ENCODE data around the gene NSRP1. TPM values are rescaled to one million over a fixed set of nuclear protein-coding genes. Genes with fewer than 3 reads are reported as not detected.

Gene NSRP1
- total and polyA plus RNA-seq, 2 of the 13 experiments (the other 11 are each of a cell fraction or from before 2014, with no cell fraction given), result 7.0 to 14.3 TPM

GRCh38 chr17:30104575-30105339, 11.9 kb upstream of the NSRP1 start (continued):
- no peak for TF ChIP-seq ATF2 (CRISPR knock-in tag; IDR thresholded peaks at IDR 0.05)
- no peak for TF ChIP-seq SP5 (CRISPR knock-in tag; IDR thresholded peaks at IDR 0.05; ENCODE audit: borderline replicate concordance, low read depth)
- TF ChIP-seq ZNF280D (CRISPR knock-in tag; IDR thresholded peaks at IDR 0.05), result no peak
- no peak for TF ChIP-seq XBP1 (CRISPR knock-in tag; IDR thresholded peaks at IDR 0.05)
- no peak for TF ChIP-seq ZNF225 (CRISPR knock-in tag; IDR thresholded peaks at IDR 0.05)
- 0 out of 2 replicates have a peak, but pooled peaks have one; percentile 85 for TF ChIP-seq ZNF766 (CRISPR knock-in tag; IDR thresholded peaks at IDR 0.05; ENCODE audit: borderline replicate concordance)
- no peak for TF ChIP-seq ZNF543 (CRISPR knock-in tag; IDR thresholded peaks at IDR 0.05)
- no peak for TF ChIP-seq FIP1L1 (IDR thresholded peaks at IDR 0.05; ENCODE audit: borderline replicate concordance, insufficient read depth, low read depth, low read length)
- no peak for TF ChIP-seq RBAK (CRISPR knock-in tag; IDR thresholded peaks at IDR 0.05)
- TF ChIP-seq ZNF883 (CRISPR knock-in tag; IDR thresholded peaks at IDR 0.05; ENCODE audit: not compliant biosample characterization), result no peak
- TF ChIP-seq IKZF5 (CRISPR knock-in tag; IDR thresholded peaks at IDR 0.05), result no peak
- 0 out of 2 replicates have a peak, but pooled peaks have one; percentile 19 for TF ChIP-seq ZNF629 (CRISPR knock-in tag; conservative IDR thresholded peaks at IDR 0.05)
- TF ChIP-seq KDM5A (IDR thresholded peaks at IDR 0.05; ENCODE audit: borderline replicate concordance, low read length), result no peak
- TF ChIP-seq ZNF720 (CRISPR knock-in tag; IDR thresholded peaks at IDR 0.05), result no peak
- no peak for TF ChIP-seq U2AF1 (optimal IDR thresholded peaks at IDR 0.05; ENCODE audit: low read depth, low read length)
- no peak for TF ChIP-seq JUND (CRISPR knock-in tag; IDR thresholded peaks at IDR 0.05)
- TF ChIP-seq HMGA1 (CRISPR knock-in tag; conservative IDR thresholded peaks at IDR 0.05), result no peak
- no peak for TF ChIP-seq ZNF747 (CRISPR knock-in tag; IDR thresholded peaks at IDR 0.05; ENCODE audit: borderline replicate concordance)
- TF ChIP-seq MIXL1 (CRISPR knock-in tag; IDR thresholded peaks at IDR 0.05), result peak; percentile 94
- TF ChIP-seq ZNF275 (CRISPR knock-in tag; IDR thresholded peaks at IDR 0.05; ENCODE audit: borderline replicate concordance), result no peak
- TF ChIP-seq PCBP1 (IDR thresholded peaks at IDR 0.05; ENCODE audit: borderline replicate concordance, low read depth, low read length), result no peak
- peak; percentile 61; the same call in 1 of the 2 replicates for TF ChIP-seq RFX3 (CRISPR knock-in tag; IDR thresholded peaks at IDR 0.05)
- TF ChIP-seq MAFF (IDR thresholded peaks at IDR 0.05; ENCODE audit: low read depth, low read length), result no peak
- TF ChIP-seq ZNF556 (CRISPR knock-in tag; IDR thresholded peaks at IDR 0.05; ENCODE audit: borderline replicate concordance), result no peak
- 0 out of 2 replicates have a peak, but pooled peaks have one; percentile 10 for TF ChIP-seq NFYB (CRISPR knock-in tag; IDR thresholded peaks at IDR 0.05)

Measured in HepG2 (cell line).